Gastrocnemius medialis (tissue), 4 donors: ENCODE data around the gene LRSAM1.

ENCODE experiments used
- POLR2A ChIP-seq, 2 donors: fragments of 450-650 bp; IDR thresholded peaks; one replicate each; pipeline ENCODE4 v1.6.1; 2017; ENCODE audit warnings: antibody characterized with exemption in 2 of 2, mild to moderate bottlenecking in 2 of 2, moderate library complexity in 2 of 2
- TF ChIP-seq, protein P1 (sequence below), 5 experiments: fragments of 450-650 bp in 3 of 5; fragments of 200-600 bp in 2 of 5; sonication (generic) in 2 of 5; IDR thresholded peaks in 4 of 5; conservative IDR thresholded peaks in 1 of 5; 1 replicate in 4 of 5; 2 replicates in 1 of 5; pipeline ENCODE4 v1.5.1; 2016 to 2019; ENCODE audit warnings: antibody characterized with exemption in 5 of 5, mild to moderate bottlenecking in 3 of 5, moderate library complexity in 3 of 5

DNA sequence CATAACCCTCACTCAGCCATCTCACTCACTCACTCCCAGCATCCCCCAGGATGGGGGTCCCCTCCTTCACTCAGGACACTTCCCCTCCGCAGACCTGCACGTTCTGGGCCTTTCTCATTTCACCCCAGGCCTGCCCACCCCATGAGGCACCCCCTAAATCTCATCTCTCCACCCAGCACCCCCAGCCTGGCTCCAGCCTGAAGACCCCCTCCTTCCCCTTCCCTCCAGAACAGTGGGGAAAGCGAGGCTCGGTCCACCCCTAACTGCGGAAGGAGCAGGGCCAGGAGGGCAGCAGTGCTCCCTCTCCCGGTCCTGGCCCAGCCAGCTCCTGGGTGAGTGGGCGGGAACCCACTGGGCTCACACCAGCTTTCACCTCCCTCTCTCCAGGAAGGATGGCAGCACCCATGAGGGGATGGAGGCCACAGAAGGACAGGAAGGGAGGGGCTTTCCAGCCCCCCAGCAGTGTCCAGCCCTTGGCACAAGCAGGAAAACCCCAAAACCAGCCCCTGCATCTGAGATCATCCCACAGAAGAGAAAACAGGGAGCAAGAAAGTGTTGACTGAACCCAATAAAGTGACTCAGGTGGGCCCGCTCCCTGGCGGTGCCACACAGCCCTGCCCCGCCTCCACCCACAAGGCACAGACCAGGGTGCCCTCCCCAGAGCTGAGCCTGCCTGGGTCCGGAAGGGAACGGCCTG is 55.0 kb downstream of the LRSAM1 start:
- TF ChIP-seq, protein P1, sequence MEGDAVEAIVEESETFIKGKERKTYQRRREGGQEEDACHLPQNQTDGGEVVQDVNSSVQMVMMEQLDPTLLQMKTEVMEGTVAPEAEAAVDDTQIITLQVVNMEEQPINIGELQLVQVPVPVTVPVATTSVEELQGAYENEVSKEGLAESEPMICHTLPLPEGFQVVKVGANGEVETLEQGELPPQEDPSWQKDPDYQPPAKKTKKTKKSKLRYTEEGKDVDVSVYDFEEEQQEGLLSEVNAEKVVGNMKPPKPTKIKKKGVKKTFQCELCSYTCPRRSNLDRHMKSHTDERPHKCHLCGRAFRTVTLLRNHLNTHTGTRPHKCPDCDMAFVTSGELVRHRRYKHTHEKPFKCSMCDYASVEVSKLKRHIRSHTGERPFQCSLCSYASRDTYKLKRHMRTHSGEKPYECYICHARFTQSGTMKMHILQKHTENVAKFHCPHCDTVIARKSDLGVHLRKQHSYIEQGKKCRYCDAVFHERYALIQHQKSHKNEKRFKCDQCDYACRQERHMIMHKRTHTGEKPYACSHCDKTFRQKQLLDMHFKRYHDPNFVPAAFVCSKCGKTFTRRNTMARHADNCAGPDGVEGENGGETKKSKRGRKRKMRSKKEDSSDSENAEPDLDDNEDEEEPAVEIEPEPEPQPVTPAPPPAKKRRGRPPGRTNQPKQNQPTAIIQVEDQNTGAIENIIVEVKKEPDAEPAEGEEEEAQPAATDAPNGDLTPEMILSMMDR (IDR thresholded peaks at IDR 0.05 in 4 of 5, conservative IDR thresholded peaks at IDR 0.05 in 1 of 5) = no peak
- no peak for TF ChIP-seq POLR2A (IDR thresholded peaks at IDR 0.05)
